DMS53 treated with DMSO at 0.1 percent for 48 hours (cell line): ENCODE results near the gene NUP155.
"Not testable (repeated sequence)": the region's sequence is repeated elsewhere in the genome, so short reads cannot be mapped to it uniquely, and the experiment has no call there.

Experiments
- DNase-seq: peaks from one replicate; lab custom pipeline; 2025; ENCODE audit not compliant: unreplicated experiment; lab: John Stamatoyannopoulos, UW

NUP155 gene

DNA sequence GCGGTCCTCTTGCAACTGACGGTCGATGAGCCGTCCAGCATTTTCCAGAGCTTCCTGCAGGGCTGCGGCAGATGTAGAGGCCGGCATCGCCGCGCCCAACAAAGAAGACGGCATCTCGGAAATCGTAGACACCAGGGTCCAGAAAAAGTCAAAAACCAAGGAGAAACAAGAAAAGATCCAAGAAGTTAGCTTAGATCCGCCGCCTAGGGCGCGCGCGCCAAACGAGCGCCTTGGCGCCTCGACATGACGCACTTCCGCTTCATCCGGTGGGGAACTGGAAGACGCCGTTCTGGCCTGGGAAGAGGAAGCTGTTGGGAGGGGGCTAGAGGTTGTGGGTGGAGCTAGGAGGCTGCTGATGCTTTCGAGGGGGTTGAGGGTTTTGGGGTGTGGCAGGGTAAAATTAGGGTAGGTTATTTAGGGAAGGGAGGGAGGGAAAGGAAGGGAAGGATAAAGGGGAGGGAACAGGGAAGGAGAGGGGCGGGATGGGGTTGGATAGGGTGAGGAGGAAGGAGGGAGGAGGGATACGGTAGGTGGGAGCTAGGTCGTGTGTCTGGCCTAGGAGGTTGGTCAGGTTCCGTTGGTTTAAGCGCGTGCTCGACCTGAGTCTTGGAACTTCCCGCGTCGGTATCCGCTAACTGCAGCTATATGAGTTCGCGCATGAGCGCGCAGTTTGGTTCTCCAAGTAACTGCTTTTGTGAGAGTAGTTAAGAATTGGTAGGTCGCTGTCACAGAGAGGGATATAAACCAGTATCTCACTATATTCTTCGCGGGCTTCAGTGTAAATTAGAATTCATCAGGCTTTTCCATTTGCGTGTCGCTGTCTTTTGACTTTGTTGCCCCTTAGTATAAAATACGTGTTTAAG lies at the start of gene NUP155:
Gene NUP155, minus strand, starts transcription at position 243 of the 863 bp plus-strand sequence. Its CDS starts 129 bp downstream, at position 114.
- peak; percentile 75 for DNase-seq

DNA sequence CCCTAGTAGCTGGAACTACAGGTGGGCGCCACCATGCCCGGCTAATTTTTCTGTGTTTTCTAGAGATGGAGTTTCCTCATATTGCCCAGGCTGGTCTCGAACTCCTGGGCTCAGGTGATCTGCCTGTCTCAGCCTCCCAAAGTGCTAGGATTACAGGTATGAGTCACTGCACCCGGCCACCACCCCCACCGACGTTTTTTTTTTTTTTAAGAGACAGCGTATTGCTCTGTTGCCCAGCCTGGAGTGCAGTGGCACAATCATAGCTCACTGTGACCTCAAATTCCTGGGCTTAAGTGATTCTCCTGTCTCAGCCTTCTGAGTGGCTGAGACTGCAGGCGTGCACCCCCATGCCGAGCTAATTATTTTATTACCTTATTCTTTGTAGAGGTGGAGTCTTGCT lies 46.4 kb upstream of the NUP155 start:
- no peak for DNase-seq

DNA sequence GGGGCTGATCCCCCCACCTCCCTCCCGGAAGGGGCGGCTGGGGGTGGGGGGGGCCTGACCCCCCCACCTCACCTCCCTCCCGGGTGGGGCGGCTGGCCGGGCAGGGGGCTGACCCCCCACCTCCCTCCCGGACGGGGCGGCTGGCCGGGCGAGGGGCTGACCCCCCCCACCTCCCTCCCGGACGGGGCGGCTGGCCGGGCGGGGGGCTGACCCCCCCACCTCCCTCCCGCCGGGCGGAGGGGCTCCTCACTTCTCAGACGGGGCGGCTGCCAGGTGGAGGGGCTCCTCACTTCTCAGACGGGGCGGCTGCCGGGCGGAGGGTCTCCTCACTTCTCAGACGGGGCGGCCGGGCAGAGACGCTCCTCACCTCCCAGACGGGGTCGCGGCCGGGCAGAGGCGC lies 44.5 kb upstream of the NUP155 start:
- not testable (repeated sequence) for DNase-seq

DNA sequence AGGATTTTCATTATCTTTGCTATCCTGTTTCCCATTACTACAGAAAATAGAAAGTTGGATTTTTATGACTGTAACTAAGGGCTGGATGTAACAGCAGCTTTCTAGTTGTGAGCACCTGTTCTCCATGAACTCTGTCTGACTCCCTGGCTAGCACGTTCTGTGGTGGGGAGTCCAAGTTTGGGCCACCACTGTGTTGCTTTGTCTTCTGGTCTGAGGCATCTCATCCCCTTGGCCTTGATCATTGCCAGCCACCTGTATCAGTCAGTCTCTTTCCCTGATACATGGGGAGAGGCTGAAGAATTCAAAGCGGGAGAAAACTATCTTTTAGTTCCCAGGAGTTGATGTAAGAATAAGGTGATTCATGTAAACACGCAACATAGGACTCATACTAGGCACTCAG lies 41.6 kb upstream of the NUP155 start:
- DNase-seq: no peak

DNA sequence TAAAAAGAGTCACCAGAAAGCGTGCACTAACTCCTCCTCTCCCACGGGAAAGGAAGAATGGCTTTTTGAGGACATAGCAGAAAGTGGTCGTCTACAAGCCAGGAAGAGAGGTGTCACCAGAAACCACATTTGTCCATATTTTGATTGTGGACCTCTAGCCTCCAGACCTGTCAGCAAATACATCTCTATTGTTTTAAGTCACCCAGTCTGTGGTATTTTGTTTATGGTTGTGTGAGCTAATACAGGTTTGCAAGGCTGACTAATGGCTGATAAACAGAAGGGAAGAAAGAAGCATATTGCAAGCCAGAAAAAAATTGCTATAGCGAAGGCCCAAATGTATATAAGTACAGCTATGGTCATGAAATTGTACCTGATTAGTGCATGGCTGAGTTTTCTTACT lies 29.6 kb upstream of the NUP155 start:
- DNase-seq: no peak

DNA sequence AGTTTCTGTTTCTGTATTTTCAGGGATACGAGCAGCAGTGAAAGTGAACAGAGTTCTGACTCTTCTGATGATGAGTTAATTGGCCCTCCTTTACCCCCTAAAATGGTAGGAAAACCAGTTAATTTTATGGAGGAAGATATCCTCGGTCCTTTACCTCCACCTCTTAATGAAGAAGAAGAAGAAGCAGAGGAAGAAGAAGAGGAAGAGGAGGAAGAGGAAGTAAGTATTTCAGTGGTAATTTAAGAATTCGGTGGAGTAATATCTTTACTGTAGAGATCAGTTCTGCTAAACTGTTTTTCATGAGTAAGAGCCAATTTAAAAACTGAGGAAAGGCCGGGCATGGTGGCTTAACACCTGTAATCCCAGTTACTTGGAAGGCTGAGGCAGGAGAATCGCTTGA lies 25.4 kb upstream of the NUP155 start:
- DNase-seq: no peak

DNA sequence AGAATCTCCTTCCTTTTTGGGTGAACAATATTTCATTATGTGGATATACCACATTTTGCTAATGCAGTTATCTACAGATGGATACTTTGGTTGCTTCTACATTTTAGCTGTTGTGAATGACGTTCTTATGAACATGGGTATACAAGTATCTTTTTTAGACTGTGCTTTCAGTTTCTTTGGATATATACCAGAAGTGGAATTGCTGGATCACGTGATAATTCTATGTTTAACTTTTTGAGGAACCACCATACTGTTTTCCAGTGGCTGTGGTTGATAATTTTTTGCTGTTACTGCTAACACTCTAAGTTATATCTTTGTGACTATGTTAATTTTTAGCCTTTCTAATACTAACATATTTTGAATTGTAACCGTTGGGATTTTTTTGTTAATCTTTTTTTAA lies 20.7 kb upstream of the NUP155 start:
- DNase-seq: no peak

DNA sequence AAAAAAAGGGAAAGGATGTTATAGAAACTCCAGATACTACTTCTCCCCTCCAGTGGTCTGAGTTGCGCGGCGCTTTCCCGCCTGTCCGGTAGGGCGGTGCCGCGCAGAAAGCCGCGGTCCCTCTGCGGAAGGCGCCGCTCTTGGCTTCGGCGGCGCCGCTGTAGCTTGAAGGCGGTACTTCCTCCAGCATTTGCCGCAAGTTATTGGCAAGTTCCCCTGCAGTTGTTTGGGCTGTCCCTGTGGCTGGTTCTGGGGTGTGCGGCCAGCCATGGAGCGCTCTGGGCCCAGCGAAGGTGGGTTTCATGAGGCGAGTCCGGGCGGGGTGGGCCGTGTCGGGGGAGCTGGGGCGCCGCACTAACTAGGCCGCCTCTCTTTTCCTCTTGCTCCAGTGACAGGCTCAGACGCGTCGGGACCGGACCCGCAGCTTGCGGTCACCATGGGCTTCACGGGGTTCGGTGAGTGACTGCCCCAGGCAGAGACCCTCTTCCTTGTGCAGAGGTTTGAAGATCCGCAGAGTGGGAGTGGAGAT lies 8.3 kb upstream of the NUP155 start, which contains the start of gene WDR70:
Gene WDR70, plus strand, starts transcription at position 219 of the 529 bp plus-strand sequence. Its CDS starts 50 bp downstream, at position 269.
- DNase-seq: peak; percentile 68

DNA sequence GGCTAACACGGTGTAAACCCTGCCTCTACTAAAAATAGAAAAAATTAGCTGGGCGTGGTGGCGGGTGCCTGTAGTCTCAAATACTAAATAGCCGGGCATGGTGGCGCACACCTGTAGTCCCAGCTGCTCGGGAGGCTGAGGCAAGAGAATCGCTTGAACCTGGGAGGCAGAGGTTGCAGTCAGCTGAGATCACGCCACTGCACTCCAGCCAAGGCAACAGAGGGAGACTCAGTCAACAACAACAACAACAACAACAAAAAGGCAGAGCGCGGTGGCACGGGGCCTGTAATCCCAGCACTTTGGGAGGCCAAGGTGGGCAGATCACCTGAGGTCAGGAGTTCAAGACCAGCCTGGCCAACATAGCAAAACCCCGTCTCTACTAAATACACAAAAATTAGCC lies 7.2 kb upstream of the NUP155 start:
- not testable (repeated sequence) for DNase-seq

DNA sequence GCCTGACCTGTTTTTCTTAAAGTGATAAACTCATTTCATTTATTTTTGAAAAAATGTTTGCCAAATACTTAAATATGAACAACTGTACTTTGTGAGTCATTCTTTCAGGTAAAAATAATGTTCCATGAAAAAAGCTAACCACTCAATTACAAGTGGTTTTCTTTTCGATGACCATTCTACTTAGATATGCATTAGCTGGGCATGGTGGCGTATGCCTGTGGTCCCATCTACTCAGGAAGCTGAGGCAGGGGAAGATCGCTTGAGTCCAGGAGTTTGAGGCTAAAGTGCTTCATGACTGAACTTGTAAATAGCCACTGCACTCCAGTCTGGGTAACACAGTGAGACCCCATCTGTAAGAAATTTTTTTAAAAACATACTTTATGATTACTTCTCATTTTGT lies 4.2 kb upstream of the NUP155 start:
- DNase-seq: peak; percentile 23

DNA sequence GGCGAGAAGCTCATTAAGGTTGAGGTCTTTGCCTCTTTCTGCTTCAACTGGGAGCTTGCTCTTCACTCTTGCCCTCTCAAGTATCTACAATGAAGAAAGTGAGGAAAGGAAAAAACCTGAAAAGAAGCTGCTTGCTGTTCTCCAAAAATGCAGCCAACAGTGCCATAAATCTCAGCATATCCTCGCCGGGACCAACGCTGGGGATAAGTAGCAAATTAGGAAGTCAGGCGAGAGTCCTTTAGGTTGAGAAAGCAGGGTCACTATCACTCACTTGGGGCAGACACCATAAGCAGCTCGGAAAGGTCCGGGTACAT lies 399 bp downstream of the NUP155 start:
- no peak for DNase-seq

DNA sequence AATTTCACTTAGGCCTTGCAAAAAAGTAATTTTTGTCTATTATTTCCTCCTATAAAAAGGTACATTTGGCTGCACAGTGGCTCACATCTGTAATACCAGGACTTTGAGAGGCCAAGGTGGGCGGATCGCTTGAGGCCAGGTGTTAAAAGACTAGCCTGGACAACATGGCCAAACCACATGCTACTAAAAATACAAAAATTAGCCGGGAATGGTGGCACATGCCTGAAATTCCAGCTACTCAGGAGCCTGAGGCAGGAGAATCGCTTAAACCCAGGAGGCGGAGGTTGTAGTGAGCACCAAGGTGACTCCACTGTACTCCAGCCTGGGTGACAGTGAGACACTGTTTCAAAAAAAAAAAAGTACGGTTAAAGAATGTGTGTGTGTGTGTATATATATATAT lies 15.7 kb downstream of the NUP155 start:
- no peak for DNase-seq

DNA sequence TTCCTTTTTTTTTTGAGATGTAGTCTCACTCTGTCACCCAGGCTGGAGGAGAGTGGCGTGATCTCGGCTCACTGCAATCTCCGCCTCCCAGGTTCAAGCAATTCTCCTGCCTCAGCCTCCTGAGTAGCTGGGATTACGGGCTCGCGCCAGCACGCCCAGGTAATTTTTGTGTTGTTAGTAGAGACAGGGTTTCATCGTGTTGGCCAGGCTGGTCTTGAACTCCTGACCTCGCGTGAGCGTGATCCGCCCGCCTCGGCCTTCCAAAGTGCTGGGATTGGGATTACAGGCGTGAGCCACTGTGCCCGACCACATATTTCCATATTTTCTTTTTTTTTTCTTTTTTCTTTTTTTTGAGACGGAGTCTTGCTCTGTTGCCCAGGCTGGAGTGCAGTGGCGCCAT lies 28.2 kb downstream of the NUP155 start:
- DNase-seq: not testable (repeated sequence)

DNA sequence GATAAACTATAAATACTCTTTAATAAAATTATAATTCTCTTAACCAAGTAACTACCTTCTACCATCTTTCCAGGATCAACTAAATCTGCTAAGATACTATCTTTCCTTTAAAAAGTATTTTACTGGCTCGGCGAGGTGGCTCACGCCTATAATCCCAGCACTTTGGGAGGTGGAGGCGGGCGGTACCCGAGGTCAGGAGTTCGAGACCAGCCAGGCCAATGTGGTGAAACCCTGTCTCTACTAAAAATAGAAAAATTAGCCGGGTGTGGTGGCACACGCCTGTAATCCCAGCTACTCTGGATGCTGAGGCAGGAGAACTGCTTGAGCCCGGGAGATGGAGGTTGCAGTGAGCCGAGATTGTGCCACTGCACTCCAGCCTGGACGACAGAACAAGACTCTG lies 36.2 kb downstream of the NUP155 start:
- DNase-seq: not testable (repeated sequence)

DNA sequence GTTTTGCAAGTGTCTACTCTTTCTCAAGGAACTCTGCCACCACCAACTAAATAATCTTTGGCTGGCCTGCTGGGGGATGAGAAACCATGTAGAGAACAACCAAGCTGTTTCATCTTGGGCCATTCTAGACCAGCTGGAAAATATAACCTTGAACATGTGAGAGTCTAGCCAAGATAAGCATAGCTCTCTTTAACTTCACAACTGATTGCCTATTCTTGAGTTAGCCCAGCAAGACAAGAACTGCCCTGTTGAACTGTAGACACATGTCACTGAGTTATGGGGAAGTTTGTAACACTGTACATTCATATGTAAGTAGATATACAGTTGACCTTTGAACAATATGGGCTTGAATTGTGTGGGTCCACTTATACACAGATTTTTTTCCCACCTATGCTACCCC lies 44.4 kb downstream of the NUP155 start:
- DNase-seq: no peak

DNA sequence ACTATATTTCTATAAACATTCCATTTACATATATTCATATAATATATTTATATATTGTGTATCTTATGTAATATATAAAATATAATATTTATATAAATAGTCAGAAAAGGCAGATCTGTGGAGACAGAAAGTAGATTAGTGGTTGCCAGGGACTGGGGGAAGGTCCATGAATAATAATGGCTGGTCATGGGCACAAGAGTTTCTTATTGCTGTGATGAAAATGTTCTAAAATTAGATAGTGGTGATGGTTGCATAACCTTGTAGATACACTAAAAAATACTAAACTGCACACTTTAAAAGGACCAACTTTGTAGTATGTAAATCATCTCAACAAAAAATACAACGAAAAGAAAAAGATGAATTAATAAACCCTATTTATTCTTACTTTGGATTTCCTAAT lies 47.3 kb downstream of the NUP155 start:
- DNase-seq: no peak

DNA sequence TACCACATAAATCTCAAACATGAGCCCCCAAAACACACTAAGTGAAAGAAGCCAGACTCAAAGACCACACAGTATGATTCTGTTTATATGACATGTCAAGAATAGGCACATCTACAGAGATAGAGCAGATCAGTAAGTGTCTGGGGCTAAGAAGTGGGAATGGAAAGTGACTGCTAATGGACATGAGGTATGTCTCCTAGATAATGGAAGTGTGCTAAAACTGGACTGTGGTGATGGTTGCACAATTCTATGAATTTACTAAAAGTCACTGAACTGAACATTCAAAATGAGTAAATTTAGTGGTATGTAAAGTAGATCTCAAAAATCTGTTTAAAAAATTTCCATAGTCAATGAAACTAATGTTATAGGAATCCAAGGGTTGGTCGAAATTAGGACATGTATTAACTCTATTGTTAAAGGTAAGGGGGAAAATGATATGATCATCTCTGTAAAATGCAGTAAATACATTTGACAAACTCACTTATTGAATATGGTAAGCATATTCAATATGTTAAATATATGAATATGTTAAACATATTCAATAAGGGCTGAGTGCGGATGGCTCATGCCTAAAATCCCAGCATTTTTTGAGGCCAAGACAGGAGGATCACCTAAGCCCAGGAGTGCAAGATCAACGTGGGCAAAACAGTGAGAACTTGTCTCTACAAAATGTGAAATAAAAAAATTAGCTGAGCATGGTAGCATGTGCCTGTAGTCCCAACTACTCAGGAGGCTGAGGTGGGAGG lies 51.7 kb downstream of the NUP155 start:
- no peak for DNase-seq

DNA sequence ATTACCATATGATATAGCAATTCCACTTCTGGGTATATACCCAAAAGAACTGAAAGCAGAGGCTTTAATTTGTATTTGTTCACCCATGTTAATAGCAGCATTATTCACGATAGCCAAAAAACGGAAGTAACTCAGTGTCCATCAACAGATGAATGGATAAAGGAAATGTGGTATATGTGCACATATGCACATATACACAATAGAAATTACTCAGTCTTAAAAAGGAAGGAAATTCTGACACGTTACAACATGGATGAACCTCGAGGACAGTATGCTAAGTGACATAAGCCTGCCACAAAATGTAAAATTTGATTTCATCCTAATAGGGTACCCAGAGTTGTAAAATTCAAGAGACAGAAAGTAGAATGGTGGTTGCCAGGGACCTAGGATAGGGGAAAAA lies 54.9 kb downstream of the NUP155 start:
- DNase-seq: no peak

DNA sequence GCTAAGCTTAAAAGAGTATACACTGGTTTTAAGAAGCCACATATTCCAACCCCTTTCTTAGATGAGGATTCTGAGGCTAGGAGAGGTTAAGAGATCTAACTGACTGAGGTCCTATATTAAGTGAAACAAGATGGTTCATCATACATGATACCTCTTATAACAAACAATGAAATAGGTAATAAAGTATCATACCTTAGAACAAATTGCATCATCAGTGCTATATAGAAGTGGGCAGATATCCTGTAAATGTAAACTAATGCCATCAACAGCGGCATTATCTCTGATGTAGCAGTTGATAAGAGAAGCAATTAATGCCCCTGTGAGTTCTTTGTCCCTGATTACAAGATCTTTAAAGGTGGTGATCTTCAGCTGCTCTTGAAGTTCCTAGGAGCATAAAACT lies 60.5 kb downstream of the NUP155 start:
- DNase-seq: no peak

DNA sequence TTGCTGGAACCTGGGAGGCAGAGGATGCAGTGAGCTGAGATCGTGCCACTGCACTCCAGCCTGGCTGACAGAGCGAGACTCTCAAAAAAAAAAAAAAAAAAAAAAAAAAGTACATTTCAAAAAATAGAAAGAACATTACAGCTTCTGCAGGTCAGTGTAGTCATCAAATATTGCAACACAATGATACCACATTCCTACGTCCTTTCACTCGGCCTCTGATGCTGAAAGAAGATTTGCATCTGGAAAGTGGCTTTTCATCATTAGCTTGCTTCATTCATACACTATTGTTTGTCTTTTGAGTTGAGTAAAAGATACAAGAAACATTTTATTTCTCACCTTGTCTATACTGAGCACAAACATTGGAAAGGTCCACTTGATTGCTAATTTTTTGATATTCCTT lies 62.1 kb downstream of the NUP155 start:
- no peak for DNase-seq

DNA sequence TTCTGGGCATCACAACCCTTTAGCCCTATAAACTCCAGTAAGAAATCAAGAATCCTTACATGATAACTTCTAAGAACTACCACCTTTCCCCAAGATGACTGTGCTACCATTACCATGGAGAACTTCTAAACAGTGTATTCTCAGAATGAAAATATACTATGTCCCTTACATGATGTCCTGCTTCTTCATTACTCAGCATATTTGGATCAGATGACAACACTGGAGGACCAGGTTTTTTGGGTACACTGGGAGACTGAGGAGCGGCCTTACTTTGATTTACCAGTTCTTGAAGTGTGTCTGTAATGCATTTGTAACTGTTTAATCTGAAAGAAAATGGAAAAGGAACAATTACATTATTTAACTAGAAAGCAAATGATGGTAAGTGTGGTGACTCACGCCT lies 66.0 kb downstream of the NUP155 start:
- DNase-seq: no peak

DNA sequence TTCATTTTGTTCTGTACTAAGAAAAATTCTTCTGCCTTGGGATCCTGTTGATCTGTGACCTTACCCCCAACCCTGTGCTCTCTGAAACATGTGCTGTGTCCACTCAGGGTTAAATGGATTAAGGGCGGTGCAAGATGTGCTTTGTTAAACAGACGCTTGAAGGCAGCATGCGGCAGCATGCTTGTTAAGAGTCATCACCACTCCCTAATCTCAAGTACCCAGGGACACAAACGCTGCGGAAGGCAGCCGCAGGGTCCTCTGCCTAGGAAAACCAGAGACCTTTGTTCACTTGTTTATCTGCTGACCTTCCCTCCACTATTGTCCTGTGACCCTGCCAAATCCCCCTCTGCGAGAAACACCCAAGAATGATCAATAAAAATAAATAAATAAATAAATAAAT lies 74.6 kb downstream of the NUP155 start:
- DNase-seq: not testable (repeated sequence)
